K562 (cell line): ENCODE measurements around the gene RNF112. TPM values are rescaled to one million over a fixed set of nuclear protein-coding genes. Genes with fewer than 3 reads are reported as not detected.

ENCODE experiments used
- ASH1L ChIP-seq: fragments of 450-650 bp; IDR thresholded peaks from 2 replicates; pipeline ENCODE4 v1.6.1; 2018; ENCODE audit warnings: borderline replicate concordance, mild to moderate bottlenecking, low read depth; ENCODE audit not compliant: partially characterized antibody
- ATF4 ChIP-seq: fragments of 450-650 bp; formaldehyde crosslinking; IDR thresholded peaks from 2 replicates; pipeline ENCODE4 v1.4.0; 2022; ENCODE audit warnings: mild to moderate bottlenecking, moderate library complexity
- E4F1 ChIP-seq: fragments of 250-450 bp; sonication (Bioruptor Pico); IDR thresholded peaks from 2 replicates; pipeline ENCODE4 v1.5.0; 2021; ENCODE audit warnings: mild to moderate bottlenecking, borderline replicate concordance
- GTF2A2 ChIP-seq: IDR thresholded peaks from 2 replicates; pipeline ENCODE4 v1.6.1; 2016; ENCODE audit warnings: mild to moderate bottlenecking, missing genetic modification characterization, missing compliant biosample characterization
- NR3C1 ChIP-seq: sonication (generic); formaldehyde crosslinking; IDR thresholded peaks from 2 replicates; pipeline ENCODE4 v1.8.1; 2022; ENCODE audit warnings: missing genetic modification reagents
- PHF20 ChIP-seq: fragments of 450-650 bp; IDR thresholded peaks from 2 replicates; pipeline ENCODE4 v1.6.1; 2018; ENCODE audit not compliant: partially characterized antibody
- RAD21 ChIP-seq, 2 experiments: fragments of 250-450 bp in 1 of 2; fragments of 450-650 bp in 1 of 2; sonication (Bioruptor Pico) in 1 of 2; formaldehyde crosslinking in 1 of 2; IDR thresholded peaks in 1 of 2; conservative IDR thresholded peaks in 1 of 2; 2 replicates each; pipeline versions ENCODE4 v1.4.0 to v1.8.0; 2020 to 2022; ENCODE audit warnings: mild to moderate bottlenecking in 2 of 2, moderate library complexity in 1 of 2
- SMC3 ChIP-seq: conservative IDR thresholded peaks from 2 replicates; pipeline ENCODE4 v1.6.1; 2011; ENCODE audit warnings: low read depth, low read length, improper control_type of control experiment; ENCODE audit not compliant: insufficient read depth
- TCFL5 ChIP-seq: fragments of 250-450 bp; sonication (Bioruptor Pico); conservative IDR thresholded peaks from 2 replicates; pipeline ENCODE4 v1.6.1; 2021; ENCODE audit warnings: mild to moderate bottlenecking, moderate library complexity, matching md5 sums
- ZBTB1 ChIP-seq: sonication (generic); formaldehyde crosslinking; IDR thresholded peaks from 2 replicates; pipeline ENCODE4 v1.8.1; 2023; ENCODE audit warnings: missing genetic modification reagents, low read depth, mild to moderate bottlenecking, borderline replicate concordance
- ZBTB2 ChIP-seq: fragments of 450-650 bp; IDR thresholded peaks from 2 replicates; pipeline ENCODE4 v1.6.1; 2016; ENCODE audit warnings: antibody characterized with exemption
- ZBTB26 ChIP-seq: fragments of 450-650 bp; formaldehyde crosslinking; IDR thresholded peaks from 2 replicates; pipeline ENCODE4 v1.4.0; 2022; ENCODE audit warnings: missing genetic modification characterization
- ZEB2 ChIP-seq: fragments of 450-650 bp; IDR thresholded peaks from 2 replicates; pipeline ENCODE4 v1.6.1; 2016
- ZNF121 ChIP-seq: sonication (generic); formaldehyde crosslinking; conservative IDR thresholded peaks from 2 replicates; pipeline ENCODE4 v1.8.0; 2022; ENCODE audit warnings: missing genetic modification reagents
- ZNF347 ChIP-seq: fragments of 450-650 bp; formaldehyde crosslinking; IDR thresholded peaks from 2 replicates; pipeline ENCODE4 v1.4.0; 2020; ENCODE audit warnings: low read depth, mild to moderate bottlenecking, moderate library complexity
- ZNF609 ChIP-seq: sonication (generic); formaldehyde crosslinking; IDR thresholded peaks from 2 replicates; pipeline ENCODE4 v1.8.1; 2023; ENCODE audit warnings: missing genetic modification reagents, mild to moderate bottlenecking, borderline replicate concordance
- polyA plus RNA-seq, 8 experiments: library from polyadenylated mRNA; depleted of rRNA in 4 of 8; stranded (reverse) in 5 of 8; unstranded in 3 of 8; fragments of >200 nt; fragmentation: Nextera tagmentation in 2 of 8; fragmentation: Illumina TruSeq in 1 of 8; extraction: Ambion mirVana in 2 of 8; extraction: Trizol in 1 of 8; gene quantifications; 2 replicates each; pipeline versions ENCODE4 v1.2.1 to v1.2.3, GENCODE V29; 2011 to 2014; ENCODE audit warnings: inconsistent platforms in 1 of 8, missing spikeins in 1 of 8
- total RNA-seq, 7 experiments: library from RNA; depleted of rRNA in 6 of 7; stranded (reverse); fragments of >200 nt in 6 of 7; fragmentation: Illumina TruSeq in 2 of 7; extraction: Trizol in 2 of 7; gene quantifications; 2 replicates each; pipeline versions ENCODE4 v1.2.1 to v1.2.3, GENCODE V29; 2011 to 2021; ENCODE audit warnings: low replicate concordance in 1 of 7

RNF112 gene
- total and polyA plus RNA-seq, 9 of the 15 experiments (the other 6 are each of a cell fraction or from before 2014, with no cell fraction given), result 0.05 TPM; not detected in 8

GRCh38 chr17:19377602-19378415 is 33.2 kb upstream of the RNF112 start (continued):
- no peak for TF ChIP-seq ZNF121 (CRISPR knock-in tag)
- TF ChIP-seq ASH1L, result no peak
- TF ChIP-seq ZEB2, result no peak
- no peak for TF ChIP-seq NR3C1 (CRISPR knock-in tag)
- no peak for TF ChIP-seq ZNF609 (CRISPR knock-in tag)
- TF ChIP-seq ZBTB1 (CRISPR knock-in tag), result no peak
- TF ChIP-seq TCFL5, result no peak
- TF ChIP-seq ZBTB26 (CRISPR knock-in tag), result no peak
- no peak for TF ChIP-seq E4F1
- no peak for TF ChIP-seq ATF4 (CRISPR knock-in tag)
- TF ChIP-seq ZNF347 (CRISPR knock-in tag), result no peak
- peak; percentile 87 for TF ChIP-seq ZBTB2
- no peak for TF ChIP-seq SMC3
- no peak for TF ChIP-seq GTF2A2 (tag)
- peak; percentile 57 for TF ChIP-seq PHF20
- TF ChIP-seq RAD21 (CRISPR knock-in tag; conservative IDR thresholded peaks at IDR 0.05 in 1 of 2, IDR thresholded peaks at IDR 0.05 in 1 of 2), result no peak
